GM18505 (cell line): ENCODE data around the gene CDC16.

Experiments
- ATAC-seq: cut with Tn5 transposase; IDR thresholded peaks from one replicate; pipeline ENCODE4 v1.9.1; 2021; ENCODE audit not compliant: unreplicated experiment
- POLR2A ChIP-seq: IDR thresholded peaks from 4 replicates; pipeline ENCODE4 v1.6.1; 2011; ENCODE audit warnings: borderline replicate concordance; ENCODE audit not compliant: insufficient read depth, insufficient read length; ENCODE audit errors: extremely low read depth

The CDC16 gene

GRCh38 chr13:114310956-114311355 lies 76.3 kb downstream of the CDC16 start:
- TF ChIP-seq POLR2A, result no peak
- no peak for ATAC-seq

- no peak for TF ChIP-seq POLR2A
- ATAC-seq, result no peak
Observed at GRCh38 chr13:114311387-114311786, 76.7 kb downstream of the CDC16 start.

- no peak for ATAC-seq
Observed at GRCh38 chr13:114311908-114312307, 77.2 kb downstream of the CDC16 start.

GRCh38 chr13:114313061-114313860 lies 78.6 kb downstream of the CDC16 start:
- TF ChIP-seq POLR2A, result no peak
- no peak for ATAC-seq

More at GRCh38 chr13:114311908-114312307, 77.2 kb downstream of the CDC16 start:
- no peak for TF ChIP-seq POLR2A

- ATAC-seq, result peak; percentile 70
- TF ChIP-seq POLR2A, result peak; percentile 97
Observed at GRCh38 chr13:114314074-114314912, 79.6 kb downstream of the CDC16 start, which contains the start of gene CHAMP1. CHAMP1 (plus strand) TSS chr13:114314503; CDS start chr13:114323843, 9,340 bp downstream.

- no peak for TF ChIP-seq POLR2A
- ATAC-seq, result no peak
Observed at GRCh38 chr13:114315074-114315785, 80.5 kb downstream of the CDC16 start.

GRCh38 chr13:114318624-114319023 lies 83.9 kb downstream of the CDC16 start:
- no peak for ATAC-seq
- TF ChIP-seq POLR2A, result no peak

GRCh38 chr13:114319441-114319913 lies 84.8 kb downstream of the CDC16 start:
- ATAC-seq, result no peak
- TF ChIP-seq POLR2A, result no peak

- ATAC-seq, result no peak
- TF ChIP-seq POLR2A, result no peak
Observed at GRCh38 chr13:114320065-114320464, 85.4 kb downstream of the CDC16 start.

GRCh38 chr13:114321256-114321655 lies 86.6 kb downstream of the CDC16 start:
- ATAC-seq, result no peak

More at GRCh38 chr13:114321256-114321655, 86.6 kb downstream of the CDC16 start:
- no peak for TF ChIP-seq POLR2A
